Measurements from ENCODE around the gene NRGN.

NRGN gene

GRCh38 chr11:124783002-124783401 is 43.3 kb downstream of the NRGN start:
- H3K4me3 ChIP-seq (ENCODE audit: insufficient read depth, low read depth, low read length) = no peak overlapping the region
- no peaks in the 10 kb centered on the region for H3K27me3 ChIP-seq (ENCODE audit: control insufficient read depth, insufficient read depth, low read length, poor library complexity, severe bottlenecking)
- H3K27ac ChIP-seq (ENCODE audit: insufficient read depth, low read depth, low read length, poor library complexity, severe bottlenecking) = no peak overlapping the region
- WGBS, 2 experiments = 93 to 97% methylated on average over 4 of the region's 4 CpGs
- no peaks in the 10 kb centered on the region for H3K36me3 ChIP-seq (ENCODE audit: control insufficient read depth, insufficient read depth, low read length)
- no peaks in the 10 kb centered on the region for H3K4me1 ChIP-seq (ENCODE audit: control insufficient read depth, insufficient read depth, low read length)
- no peaks in the 10 kb centered on the region for H3K9me3 ChIP-seq (ENCODE audit: control insufficient read depth, low read length)

GRCh38 chr11:124784051-124784450 is 44.3 kb downstream of the NRGN start:
- Histone ChIP-seq H3K4me3 (ENCODE audit: insufficient read depth, low read depth, low read length) (no peak overlapping the region), H3K27me3 (ENCODE audit: control insufficient read depth, insufficient read depth, low read length, poor library complexity, severe bottlenecking) (no peaks in the 10 kb centered on the region), H3K4me1 (ENCODE audit: control insufficient read depth, insufficient read depth, low read length) (no peaks in the 10 kb centered on the region), H3K36me3 (ENCODE audit: control insufficient read depth, insufficient read depth, low read length) (no peaks in the 10 kb centered on the region), H3K9me3 (ENCODE audit: control insufficient read depth, low read length) (no peaks in the 10 kb centered on the region), H3K27ac (ENCODE audit: insufficient read depth, low read depth, low read length, poor library complexity, severe bottlenecking) (no peak overlapping the region)
- 96 to 98% methylated on average over 2 of the region's 2 CpGs for WGBS, 2 experiments

- Histone ChIP-seq H3K36me3 (ENCODE audit: control insufficient read depth, insufficient read depth, low read length) (no peaks in the 10 kb centered on the region), H3K27me3 (ENCODE audit: control insufficient read depth, insufficient read depth, low read length, poor library complexity, severe bottlenecking) (no peaks in the 10 kb centered on the region), H3K4me3 (ENCODE audit: insufficient read depth, low read depth, low read length) (no peak overlapping the region), H3K27ac (ENCODE audit: insufficient read depth, low read depth, low read length, poor library complexity, severe bottlenecking) (no peak overlapping the region), H3K9me3 (ENCODE audit: control insufficient read depth, low read length) (no peaks in the 10 kb centered on the region), H3K4me1 (ENCODE audit: control insufficient read depth, insufficient read depth, low read length) (peaks cover 3% of the 10 kb centered on the region)
Observed at GRCh38 chr11:124788521-124788920, 48.8 kb downstream of the NRGN start.

GRCh38 chr11:124791626-124792341 is 52.0 kb downstream of the NRGN start:
- no peak overlapping the region for H3K27ac ChIP-seq (ENCODE audit: insufficient read depth, low read depth, low read length, poor library complexity, severe bottlenecking)
- 95% methylated on average over 3 of the region's 4 CpGs for WGBS, 2 experiments
- H3K27me3 ChIP-seq (ENCODE audit: control insufficient read depth, insufficient read depth, low read length, poor library complexity, severe bottlenecking) = no peaks in the 10 kb centered on the region
- no peak overlapping the region for H3K4me3 ChIP-seq (ENCODE audit: insufficient read depth, low read depth, low read length)
- no peaks in the 10 kb centered on the region for H3K9me3 ChIP-seq (ENCODE audit: control insufficient read depth, low read length)
- H3K36me3 ChIP-seq (ENCODE audit: control insufficient read depth, insufficient read depth, low read length) = no peaks in the 10 kb centered on the region
- peaks cover 3% of the 10 kb centered on the region for H3K4me1 ChIP-seq (ENCODE audit: control insufficient read depth, insufficient read depth, low read length)

GRCh38 chr11:124793466-124794278 is 53.9 kb downstream of the NRGN start:
- Histone ChIP-seq H3K36me3 (ENCODE audit: control insufficient read depth, insufficient read depth, low read length) (no peaks in the 10 kb centered on the region), H3K4me3 (ENCODE audit: insufficient read depth, low read depth, low read length) (no peak overlapping the region), H3K27me3 (ENCODE audit: control insufficient read depth, insufficient read depth, low read length, poor library complexity, severe bottlenecking) (no peaks in the 10 kb centered on the region), H3K4me1 (ENCODE audit: control insufficient read depth, insufficient read depth, low read length) (peaks cover 14% of the 10 kb centered on the region), H3K9me3 (ENCODE audit: control insufficient read depth, low read length) (no peaks in the 10 kb centered on the region), H3K27ac (ENCODE audit: insufficient read depth, low read depth, low read length, poor library complexity, severe bottlenecking) (no peak overlapping the region)
- 89 to 96% methylated on average over 2 of the region's 2 CpGs for WGBS, 2 experiments

- H3K27ac ChIP-seq (ENCODE audit: insufficient read depth, low read depth, low read length, poor library complexity, severe bottlenecking) = no peak overlapping the region
- H3K9me3 ChIP-seq (ENCODE audit: control insufficient read depth, low read length) = no peaks in the 10 kb centered on the region
- no peaks in the 10 kb centered on the region for H3K36me3 ChIP-seq (ENCODE audit: control insufficient read depth, insufficient read depth, low read length)
- H3K27me3 ChIP-seq (ENCODE audit: control insufficient read depth, insufficient read depth, low read length, poor library complexity, severe bottlenecking) = no peaks in the 10 kb centered on the region
- WGBS, 2 experiments = 89 to 90% methylated on average over 3 of the region's 3 CpGs
- H3K4me1 ChIP-seq (ENCODE audit: control insufficient read depth, insufficient read depth, low read length) = peaks cover 16% of the 10 kb centered on the region
- H3K4me3 ChIP-seq (ENCODE audit: insufficient read depth, low read depth, low read length) = no peak overlapping the region
Observed at GRCh38 chr11:124796312-124796711, 56.6 kb downstream of the NRGN start.
